ENCODE data around the gene CNTN4. TPM values are rescaled to one million over a fixed set of nuclear protein-coding genes. Genes with fewer than 3 reads are reported as not detected.
"Not testable (repeated sequence)": the region's sequence is repeated elsewhere in the genome, so short reads cannot be mapped to it uniquely, and the experiment has no call there.

Gene CNTN4
- total RNA-seq, 8 experiments from 2014 or later = 0.31 to 27.6 (median 15.8) TPM

GRCh38 chr3:2896308-2896939 lies 797.8 kb downstream of the CNTN4 start:
- Histone ChIP-seq H3K4me1 (replicated peaks in 1 of 2) (no peaks in the 10 kb centered on the region), H3K4me3 (no peak overlapping the region), H3K27ac (no peak overlapping the region)
- in situ Hi-C loops (cut with MboI; ENCODE audit: low pct_unique_long_range_greater_than_20kb in 2 of 9, low sequenced_read_pairs in 9 of 9, unreplicated experiment in 9 of 9) = no loop called here
- WGBS, 10 experiments = 29 to 100% (median 92%) methylated on average over 1 to 3 of the region's 3 CpGs
- ATAC-seq (replicated peaks in 6 of 8) = no peak

- in situ Hi-C loops (cut with MboI; ENCODE audit: low pct_unique_long_range_greater_than_20kb in 2 of 9, low sequenced_read_pairs in 9 of 9, unreplicated experiment in 9 of 9) = no loop called here
- peaks cover 3 to 6% of the 10 kb centered on the region in 2 donors for H3K4me1 ChIP-seq (replicated peaks in 1 of 2)
- H3K4me3 ChIP-seq = no peak overlapping the region
- 0 to 100% (median 58%) methylated on average over 2 to 4 of the region's 4 CpGs; no CpG with 5 or more reads in 1 of the 10 experiments for WGBS, 10 experiments
- peak in 1 of 8 experiments; percentile 22 for ATAC-seq (replicated peaks in 6 of 8)
- H3K27ac ChIP-seq = no peak overlapping the region
These were observed 799.2 kb downstream of the CNTN4 start for GRCh38 chr3:2897821-2898220.

GRCh38 chr3:2898591-2899353 lies 800.1 kb downstream of the CNTN4 start:
- H3K27ac ChIP-seq = no peak overlapping the region
- no peak overlapping the region for H3K4me3 ChIP-seq
- WGBS, 10 experiments = 0 to 33% (median 0%) methylated on average over 1 of the region's 1 CpG
- H3K4me1 ChIP-seq (replicated peaks in 1 of 2) = peaks cover 6 to 10% of the 10 kb centered on the region in 2 donors
- no peak for ATAC-seq (replicated peaks in 6 of 8)
- in situ Hi-C loops (cut with MboI; ENCODE audit: low pct_unique_long_range_greater_than_20kb in 2 of 9, low sequenced_read_pairs in 9 of 9, unreplicated experiment in 9 of 9) = no loop called here

DNA sequence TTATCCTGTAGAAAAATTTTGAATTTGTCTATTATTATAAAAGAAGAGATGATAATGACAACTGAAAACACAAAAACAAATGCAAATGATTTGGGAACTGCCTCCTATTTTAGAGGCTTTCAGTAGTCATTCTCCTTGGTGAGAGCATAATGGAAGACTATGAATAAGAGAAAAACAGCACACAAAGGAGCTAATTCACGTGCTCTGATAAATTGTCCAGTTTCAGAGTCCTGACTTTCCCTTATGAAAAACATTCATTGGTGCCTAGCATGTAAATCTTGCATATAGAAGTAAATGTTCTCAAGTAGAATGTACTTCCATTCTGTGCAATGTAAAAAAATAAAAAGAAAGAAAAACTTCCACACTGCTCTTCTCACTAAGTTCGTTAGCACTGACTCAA lies 805.4 kb downstream of the CNTN4 start:
- Histone ChIP-seq H3K4me1 (replicated peaks in 1 of 2) (peaks cover 6 to 10% of the 10 kb centered on the region in 2 donors), H3K4me3 (no peak overlapping the region), H3K27ac (no peak overlapping the region)
- 0 to 83% (median 62%) methylated on average over 1 to 2 of the region's 2 CpGs; no CpG with 5 or more reads in 1 of the 10 experiments for WGBS, 10 experiments
- in situ Hi-C loops (cut with MboI; ENCODE audit: low pct_unique_long_range_greater_than_20kb in 2 of 9, low sequenced_read_pairs in 9 of 9, unreplicated experiment in 9 of 9) = no loop called here
- peak in 4 of 8 experiments; percentile 56 to 77 (median 70) for ATAC-seq (replicated peaks in 6 of 8)

- Histone ChIP-seq H3K4me3 (no peak overlapping the region), H3K4me1 (replicated peaks in 1 of 2) (no peaks in the 10 kb centered on the region), H3K27ac (no peak overlapping the region)
- in situ Hi-C loops (cut with MboI; ENCODE audit: low pct_unique_long_range_greater_than_20kb in 2 of 9, low sequenced_read_pairs in 9 of 9, unreplicated experiment in 9 of 9) = no loop called here
- ATAC-seq (replicated peaks in 6 of 8) = no peak
- 0 to 100% (median 64%) methylated on average over 1 to 4 of the region's 5 CpGs for WGBS, 10 experiments
These were observed 810.2 kb downstream of the CNTN4 start for GRCh38 chr3:2908693-2909351.

GRCh38 chr3:2910997-2911396 lies 812.3 kb downstream of the CNTN4 start:
- no peak overlapping the region for H3K27ac ChIP-seq
- H3K4me3 ChIP-seq = no peak overlapping the region
- H3K4me1 ChIP-seq (replicated peaks in 1 of 2) = no peaks in the 10 kb centered on the region
- 10 to 80% (median 47%) methylated on average over 1 to 2 of the region's 2 CpGs; no CpG with 5 or more reads in 4 of the 10 experiments for WGBS, 10 experiments
- in situ Hi-C loops (cut with MboI; ENCODE audit: low pct_unique_long_range_greater_than_20kb in 2 of 9, low sequenced_read_pairs in 9 of 9, unreplicated experiment in 9 of 9) = no loop called here
- ATAC-seq (replicated peaks in 6 of 8) = no peak

- ATAC-seq (replicated peaks in 6 of 8) = no peak
- Histone ChIP-seq H3K4me3 (no peak overlapping the region), H3K4me1 (replicated peaks in 1 of 2) (no peaks in the 10 kb centered on the region), H3K27ac (no peak overlapping the region)
- in situ Hi-C loops (cut with MboI; ENCODE audit: low pct_unique_long_range_greater_than_20kb in 2 of 9, low sequenced_read_pairs in 9 of 9, unreplicated experiment in 9 of 9) = no loop called here
- WGBS, 10 experiments = 0 to 93% (median 45%) methylated on average over 1 to 3 of the region's 3 CpGs; no CpG with 5 or more reads in 2 of the 10 experiments
These were observed 817.2 kb downstream of the CNTN4 start for GRCh38 chr3:2915826-2916225.

DNA sequence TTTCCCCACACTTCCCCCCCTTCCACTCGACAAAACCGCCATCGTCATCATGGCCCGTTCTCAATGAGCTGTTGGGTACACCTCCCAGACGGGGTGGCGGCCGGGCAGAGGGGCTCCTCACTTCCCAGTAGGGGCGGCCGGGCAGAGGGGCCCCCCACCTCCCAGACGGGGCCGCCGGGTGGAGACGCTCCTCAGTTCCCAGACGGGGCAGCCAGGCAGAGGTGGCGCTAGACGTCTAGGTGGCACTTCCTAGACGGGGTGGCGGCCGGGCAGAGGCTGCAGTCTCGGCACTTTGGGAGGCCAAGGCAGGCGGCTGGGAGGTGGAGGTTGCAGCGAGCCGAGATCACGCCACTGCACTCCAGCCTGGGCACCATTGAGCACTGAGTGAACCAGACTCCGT lies 818.0 kb downstream of the CNTN4 start:
- WGBS, 10 experiments = no CpG with 5 or more reads among the region's 25 CpGs
- in situ Hi-C loops (cut with MboI; ENCODE audit: low pct_unique_long_range_greater_than_20kb in 2 of 9, low sequenced_read_pairs in 9 of 9, unreplicated experiment in 9 of 9); ATAC-seq (replicated peaks in 6 of 8); H3K27ac ChIP-seq; H3K4me1 ChIP-seq (replicated peaks in 1 of 2); H3K4me3 ChIP-seq: not testable (repeated sequence)

GRCh38 chr3:2920103-2920502 lies 821.4 kb downstream of the CNTN4 start:
- 0 to 100% (median 63%) methylated on average over 1 of the region's 1 CpG; no CpG with 5 or more reads in 5 of the 10 experiments for WGBS, 10 experiments
- no peak for ATAC-seq (replicated peaks in 6 of 8)
- in situ Hi-C loops (cut with MboI; ENCODE audit: low pct_unique_long_range_greater_than_20kb in 2 of 9, low sequenced_read_pairs in 9 of 9, unreplicated experiment in 9 of 9) = no loop called here

DNA sequence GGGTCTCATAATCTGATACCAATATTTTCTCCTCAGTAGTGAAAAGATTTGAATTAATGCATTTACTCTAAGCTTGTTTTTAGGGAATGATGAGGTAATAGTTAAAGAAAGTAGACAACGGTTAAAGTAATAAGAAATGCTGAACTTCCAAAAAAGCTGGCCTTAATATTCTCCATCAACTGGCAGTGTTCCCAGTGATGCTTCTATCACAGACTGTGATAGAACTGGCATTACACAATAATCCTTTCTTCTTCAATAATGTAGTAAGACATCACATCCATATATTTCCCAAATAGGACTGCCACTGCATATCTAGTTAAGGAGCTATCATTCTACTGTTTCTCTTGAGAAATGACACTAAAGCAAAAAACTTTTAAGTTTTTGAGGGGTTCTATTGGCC lies 822.8 kb downstream of the CNTN4 start:
- 0 to 100% (median 88%) methylated on average over 1 of the region's 1 CpG; no CpG with 5 or more reads in 1 of the 10 experiments for WGBS, 10 experiments
- Histone ChIP-seq H3K4me3 (no peak overlapping the region), H3K27ac (no peak overlapping the region), H3K4me1 (replicated peaks in 1 of 2) (no peaks in the 10 kb centered on the region)
- no peak for ATAC-seq (replicated peaks in 6 of 8)
- in situ Hi-C loops (cut with MboI; ENCODE audit: low pct_unique_long_range_greater_than_20kb in 2 of 9, low sequenced_read_pairs in 9 of 9, unreplicated experiment in 9 of 9) = no loop called here

More at GRCh38 chr3:2920103-2920502, 821.4 kb downstream of the CNTN4 start:
- H3K4me1 ChIP-seq (replicated peaks in 1 of 2) = no peaks in the 10 kb centered on the region
- H3K4me3 ChIP-seq = no peak overlapping the region
- no peak overlapping the region for H3K27ac ChIP-seq

DNA sequence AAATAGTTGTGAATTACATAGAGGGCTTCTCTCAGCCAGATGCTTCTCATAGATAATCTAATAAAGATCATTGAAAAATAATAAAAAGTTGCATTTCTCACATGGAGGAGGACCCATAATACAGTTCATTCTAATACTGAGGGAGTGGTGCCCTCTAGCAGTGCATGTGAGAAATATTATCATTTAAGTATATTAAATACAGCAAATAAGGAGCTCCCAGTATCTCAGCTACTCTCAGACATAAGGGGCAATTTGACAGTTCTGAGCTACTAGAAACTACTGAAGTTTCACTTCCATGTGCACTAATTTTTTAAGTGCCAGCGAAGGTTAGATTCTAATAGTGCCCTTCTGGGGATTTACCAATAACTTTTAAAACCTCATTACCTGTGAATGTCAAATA lies 823.2 kb downstream of the CNTN4 start:
- in situ Hi-C loops (cut with MboI; ENCODE audit: low pct_unique_long_range_greater_than_20kb in 2 of 9, low sequenced_read_pairs in 9 of 9, unreplicated experiment in 9 of 9) = no loop called here
- no peak overlapping the region for H3K27ac ChIP-seq
- no peaks in the 10 kb centered on the region for H3K4me1 ChIP-seq (replicated peaks in 1 of 2)
- H3K4me3 ChIP-seq = no peak overlapping the region
- 0 to 100% (median 64%) methylated on average over 1 of the region's 1 CpG; no CpG with 5 or more reads in 4 of the 10 experiments for whole genome bisulfite sequencing, 10 experiments
- ATAC-seq (replicated peaks in 6 of 8) = peak in 5 of 8 experiments; percentile 21 to 72 (median 52)

DNA sequence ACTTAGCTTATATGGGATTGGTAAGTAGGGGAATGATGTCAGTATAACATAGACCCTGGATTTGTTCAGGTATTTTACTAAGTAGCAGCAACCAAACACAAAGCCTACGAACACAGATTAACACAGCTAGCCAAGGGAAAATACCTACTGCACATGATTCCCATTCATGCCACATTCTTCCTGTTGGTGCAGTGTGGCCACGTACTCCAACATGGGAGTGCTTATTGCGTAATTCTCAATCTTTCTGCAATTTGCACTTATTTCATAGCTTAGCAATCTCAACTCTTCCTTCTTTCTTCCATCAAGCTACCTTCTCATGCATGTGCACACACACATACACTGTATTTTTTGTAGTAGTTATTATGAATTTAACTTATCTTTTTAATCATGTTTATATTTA lies 824.7 kb downstream of the CNTN4 start:
- no peak overlapping the region for H3K4me3 ChIP-seq
- in situ Hi-C loops (cut with MboI; ENCODE audit: low pct_unique_long_range_greater_than_20kb in 2 of 9, low sequenced_read_pairs in 9 of 9, unreplicated experiment in 9 of 9) = no loop called here
- H3K27ac ChIP-seq = no peak overlapping the region
- ATAC-seq (replicated peaks in 6 of 8) = no peak
- WGBS, 10 experiments = 14 to 100% (median 80%) methylated on average over 1 to 3 of the region's 3 CpGs; no CpG with 5 or more reads in 1 of the 10 experiments
- no peaks in the 10 kb centered on the region for H3K4me1 ChIP-seq (replicated peaks in 1 of 2)

DNA sequence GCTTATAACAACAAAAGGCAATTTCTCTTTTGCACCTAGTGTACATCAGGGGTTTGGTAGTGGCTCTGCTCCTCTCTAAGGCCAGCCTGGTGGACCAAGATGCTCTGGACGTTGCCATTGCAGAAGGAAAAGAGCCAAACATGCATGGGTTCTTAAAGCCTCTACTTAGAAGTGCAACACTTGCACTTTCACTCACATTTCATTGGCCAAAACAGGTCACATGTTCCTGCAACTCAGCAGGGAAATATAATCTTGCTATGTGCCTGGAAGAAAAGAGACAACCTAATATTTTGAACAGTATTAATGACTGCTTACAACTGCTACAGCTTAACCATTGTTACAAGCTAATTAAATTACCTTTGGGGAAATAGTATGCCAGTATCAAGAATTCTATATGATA lies 828.6 kb downstream of the CNTN4 start:
- WGBS, 10 experiments = 0 to 33% (median 0%) methylated on average over 1 of the region's 1 CpG; no CpG with 5 or more reads in 2 of the 10 experiments
- Histone ChIP-seq H3K4me1 (replicated peaks in 1 of 2) (no peaks in the 10 kb centered on the region), H3K27ac (no peak overlapping the region), H3K4me3 (no peak overlapping the region)
- in situ Hi-C loops (cut with MboI; ENCODE audit: low pct_unique_long_range_greater_than_20kb in 2 of 9, low sequenced_read_pairs in 9 of 9, unreplicated experiment in 9 of 9) = no loop called here
- no peak for ATAC-seq (replicated peaks in 6 of 8)
